Activated CD4-positive, alpha-beta T cell treated with anti-CD3 and anti-CD28 coated beads for 1 hour (primary cell): Measurements from ENCODE around the gene PLD1.
"Not testable (repeated sequence)": the region's sequence is repeated elsewhere in the genome, so short reads cannot be mapped to it uniquely, and the experiment has no call there.

ENCODE experiments used
- DNase-seq: peaks from one replicate; pipeline ENCODE4 v3.0.0-alpha.2; 2020

Gene PLD1

DNA sequence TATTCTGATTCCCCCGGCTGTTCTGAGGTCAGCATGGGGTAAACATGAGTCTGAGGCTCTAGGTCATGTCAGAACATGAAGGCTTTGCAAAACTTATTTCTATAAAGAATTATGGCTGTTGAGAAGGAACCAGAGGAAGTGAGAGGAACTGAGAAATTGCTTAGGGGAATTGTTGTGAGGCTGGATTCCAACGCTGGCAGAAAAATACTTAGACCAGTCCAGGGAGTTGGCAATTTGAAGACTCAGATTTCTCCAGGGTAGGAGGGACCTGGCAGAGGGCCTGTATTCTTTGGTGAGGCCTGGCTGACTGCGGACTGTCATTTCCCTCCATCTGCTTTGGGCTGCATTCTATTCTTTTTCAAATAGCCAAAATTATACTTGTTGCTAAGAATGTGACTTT lies 155.5 kb downstream of the PLD1 start:
- DNase-seq: no peak

DNA sequence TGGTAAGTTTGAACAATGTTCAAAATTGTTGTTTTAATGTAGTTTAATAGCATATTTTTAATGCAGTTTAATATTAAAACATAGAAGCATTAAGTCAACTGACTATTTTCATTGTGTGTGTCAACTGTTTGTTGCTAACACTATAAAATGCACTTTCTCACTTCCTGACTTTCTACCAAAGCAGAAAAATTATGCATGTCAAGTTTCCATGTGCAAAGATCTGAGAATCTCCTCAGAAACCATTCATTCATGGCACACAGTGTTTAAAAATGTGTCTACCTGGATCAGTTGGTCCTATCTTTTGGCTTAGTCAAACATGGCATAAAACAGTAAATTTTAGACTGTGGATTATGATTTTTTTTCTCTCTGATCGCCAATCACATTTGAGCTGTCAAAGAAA lies 156.0 kb downstream of the PLD1 start:
- DNase-seq: no peak

DNA sequence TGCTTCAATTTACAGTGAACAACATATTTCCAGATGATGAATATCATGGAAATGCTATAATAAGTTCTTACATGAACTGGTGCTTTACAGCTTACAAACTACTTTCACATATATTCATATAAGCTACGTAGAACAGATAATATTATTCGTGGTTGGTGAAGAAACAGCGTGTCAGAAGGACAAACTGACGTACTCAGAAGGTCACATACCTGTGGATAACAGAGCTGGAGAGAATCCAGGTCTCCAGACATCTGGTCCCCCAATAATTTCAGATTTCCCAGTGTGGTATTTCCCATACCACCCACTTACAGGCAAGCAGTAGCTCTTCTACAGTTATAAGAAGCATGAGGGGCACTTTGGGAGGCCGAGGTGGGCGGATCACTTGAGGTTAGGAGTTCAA lies 156.6 kb downstream of the PLD1 start:
- no peak for DNase-seq

DNA sequence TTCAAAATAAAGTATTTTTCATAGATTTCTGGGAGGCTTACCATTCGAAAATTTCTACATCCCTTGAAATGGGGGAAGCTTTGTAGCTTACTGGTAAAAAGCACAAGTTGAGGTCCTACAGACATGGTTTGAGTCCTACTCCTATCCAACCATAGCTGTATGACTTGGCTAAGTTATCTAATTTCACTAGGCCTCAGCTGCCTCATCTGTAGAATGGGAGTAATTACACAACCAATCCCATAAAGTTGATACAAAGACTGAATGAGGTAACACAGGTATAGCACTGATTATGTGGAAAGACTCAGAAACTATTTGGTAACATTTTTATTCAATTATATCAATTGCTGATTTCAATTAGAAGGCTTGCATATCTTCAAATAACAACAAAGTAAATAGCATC lies 157.4 kb downstream of the PLD1 start:
- no peak for DNase-seq

DNA sequence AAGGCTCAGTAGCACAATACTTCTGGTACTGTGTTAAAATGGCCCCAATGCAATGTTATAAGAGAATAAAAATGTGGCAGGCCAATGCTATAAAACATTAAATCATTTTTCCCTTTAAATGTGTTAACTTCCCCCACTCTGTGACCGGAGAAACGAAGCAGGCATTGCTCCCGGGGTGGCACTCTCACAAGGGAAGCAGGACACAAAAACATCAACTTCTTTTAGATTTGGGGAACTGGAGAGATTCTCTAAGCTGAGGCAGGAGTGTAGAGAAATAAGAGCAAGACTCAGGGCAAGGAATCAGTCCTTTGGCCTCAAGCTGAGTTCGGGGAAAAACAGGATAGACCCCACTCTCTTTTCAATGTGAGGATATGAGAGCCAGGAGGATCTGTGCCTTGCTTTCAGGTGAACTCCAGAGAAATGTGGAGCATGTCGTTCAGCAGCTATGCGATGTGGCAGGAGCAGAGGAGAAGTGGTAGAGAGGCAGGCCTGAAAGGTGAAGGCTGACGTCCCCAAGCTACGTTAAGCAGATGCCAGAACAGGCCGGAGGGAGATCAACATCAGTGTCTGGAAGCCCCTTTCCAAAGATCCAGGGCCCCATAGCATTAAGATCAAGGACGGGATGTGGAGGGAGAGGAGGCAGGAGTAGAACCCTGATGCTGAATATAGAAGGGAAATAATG lies 160.2 kb downstream of the PLD1 start:
- DNase-seq: no peak

DNA sequence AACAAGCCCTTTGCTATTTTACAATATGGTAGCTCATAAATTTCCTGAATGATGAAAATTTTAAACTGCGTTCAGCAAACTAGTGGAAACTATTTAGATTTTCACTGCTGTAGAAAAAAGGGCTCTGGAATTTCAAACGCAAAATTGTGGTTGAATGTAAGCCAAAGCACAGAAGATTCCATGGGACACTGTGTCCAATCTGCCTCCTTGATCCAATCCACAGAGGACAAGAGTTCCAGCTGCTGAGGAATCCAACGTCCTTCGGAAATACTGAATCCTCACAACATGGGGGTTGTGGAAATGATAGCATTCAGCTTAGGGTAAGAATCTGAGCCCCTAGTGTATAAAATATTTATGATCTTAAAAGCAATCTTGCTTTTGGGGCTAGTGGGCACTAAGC lies 161.0 kb downstream of the PLD1 start:
- no peak for DNase-seq

DNA sequence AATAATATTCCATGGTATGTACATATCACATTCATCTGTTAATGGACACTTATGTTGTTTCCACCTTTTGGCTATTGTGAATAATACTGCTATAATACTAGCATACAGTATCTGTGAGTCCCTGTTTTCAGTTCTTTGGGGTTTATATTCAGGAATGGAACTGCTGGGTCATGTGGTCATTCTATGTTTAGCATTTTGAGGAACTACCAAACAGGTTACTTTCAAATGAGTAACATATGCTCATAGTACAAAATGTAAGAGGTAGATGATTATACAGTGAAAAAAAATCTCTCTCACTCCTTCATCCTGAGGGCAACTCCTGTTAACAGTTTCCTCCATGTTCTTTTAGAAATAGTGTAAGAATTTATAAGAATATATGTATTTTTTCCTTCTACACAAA lies 162.2 kb downstream of the PLD1 start:
- DNase-seq: no peak

DNA sequence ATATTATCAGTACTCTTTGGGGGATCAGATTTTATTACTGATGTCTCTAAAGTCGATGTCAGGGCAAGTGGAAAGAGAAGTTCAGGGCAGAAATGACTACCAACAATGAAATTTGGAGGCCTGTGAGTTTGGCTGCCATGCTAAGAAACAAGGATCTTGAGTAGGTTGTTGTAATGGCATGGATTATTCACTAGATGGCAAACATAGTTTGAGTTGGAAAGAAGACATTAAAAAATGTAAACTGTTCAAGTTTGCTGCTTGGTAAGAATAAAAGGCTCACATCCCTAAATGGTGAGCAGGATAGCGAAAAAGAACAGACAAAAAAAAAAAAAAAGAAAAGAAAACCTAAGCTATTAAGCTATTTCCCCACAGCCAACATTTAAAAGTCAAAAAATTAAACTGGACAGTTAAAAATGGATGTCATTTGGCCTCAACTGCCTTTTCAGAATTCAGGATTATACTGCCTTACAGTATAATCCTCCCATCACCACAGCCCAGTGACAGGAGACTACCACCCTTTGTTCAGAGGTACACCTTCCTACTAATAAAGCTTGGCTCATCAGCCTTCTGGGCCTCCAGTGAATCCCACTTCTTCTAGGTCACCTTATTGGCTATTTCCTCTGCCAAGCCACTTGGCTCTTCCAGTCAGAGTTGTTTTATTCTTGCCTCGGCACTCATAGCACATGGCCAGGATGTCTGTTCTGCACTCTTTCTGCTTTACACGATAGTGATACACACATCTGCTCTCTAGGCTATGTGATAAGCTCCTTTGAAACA lies 163.7 kb downstream of the PLD1 start:
- no peak for DNase-seq

DNA sequence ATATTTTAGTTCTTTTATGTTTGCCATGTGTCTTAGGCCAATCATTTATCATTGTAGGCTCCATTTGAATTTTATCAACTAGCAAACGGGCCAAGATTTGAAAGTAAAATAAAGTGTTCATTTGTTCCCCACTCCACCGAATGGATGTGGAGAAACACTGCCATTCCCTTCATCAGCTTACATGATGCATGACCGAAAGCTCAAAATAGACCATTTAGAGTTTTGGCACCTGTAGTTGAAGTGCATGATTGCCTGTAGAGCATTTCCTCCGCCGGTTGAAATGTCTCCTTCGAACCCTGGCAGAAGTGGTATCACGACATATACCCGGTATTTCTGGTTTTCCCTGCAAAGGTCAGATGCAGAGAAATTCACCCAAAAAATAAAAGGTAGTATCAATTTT lies 165.6 kb downstream of the PLD1 start:
- DNase-seq: no peak

DNA sequence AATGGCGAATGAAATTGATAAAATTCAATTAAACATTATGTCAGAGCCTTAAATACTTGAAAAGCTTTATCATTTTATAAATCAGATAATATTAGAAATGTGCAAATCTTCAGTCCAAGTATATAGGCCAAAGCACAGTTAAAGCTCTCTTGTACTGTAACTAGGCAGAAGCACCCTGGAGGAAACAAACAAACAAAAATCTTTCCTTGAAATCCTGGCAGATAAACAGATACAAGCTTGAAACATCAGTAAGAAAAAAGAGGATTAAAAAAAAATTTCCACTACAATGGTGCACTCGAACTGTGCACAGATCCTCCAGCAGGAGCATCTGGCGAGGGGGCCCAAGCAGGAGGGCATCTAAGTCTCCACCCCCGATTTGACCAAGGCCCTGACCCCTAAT lies 166.6 kb downstream of the PLD1 start:
- no peak for DNase-seq

DNA sequence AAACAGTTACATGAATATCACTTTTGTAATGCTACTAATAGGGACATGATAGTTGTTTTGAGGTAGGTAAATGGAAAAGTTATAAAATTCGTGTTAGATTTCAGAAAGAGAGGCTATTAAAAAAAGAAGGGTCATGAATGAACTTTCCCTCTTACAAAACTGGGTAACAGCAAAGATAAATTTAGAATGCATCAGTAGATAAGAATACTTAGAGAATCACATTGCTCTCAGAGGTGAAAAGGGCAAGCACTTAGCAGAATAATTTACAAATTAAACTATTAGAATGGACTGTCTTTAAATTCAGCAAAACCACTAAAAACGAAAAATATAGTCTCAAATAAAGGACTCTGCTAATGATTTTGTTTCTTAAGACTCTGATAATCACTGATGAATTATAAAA lies 167.2 kb downstream of the PLD1 start:
- DNase-seq: no peak

DNA sequence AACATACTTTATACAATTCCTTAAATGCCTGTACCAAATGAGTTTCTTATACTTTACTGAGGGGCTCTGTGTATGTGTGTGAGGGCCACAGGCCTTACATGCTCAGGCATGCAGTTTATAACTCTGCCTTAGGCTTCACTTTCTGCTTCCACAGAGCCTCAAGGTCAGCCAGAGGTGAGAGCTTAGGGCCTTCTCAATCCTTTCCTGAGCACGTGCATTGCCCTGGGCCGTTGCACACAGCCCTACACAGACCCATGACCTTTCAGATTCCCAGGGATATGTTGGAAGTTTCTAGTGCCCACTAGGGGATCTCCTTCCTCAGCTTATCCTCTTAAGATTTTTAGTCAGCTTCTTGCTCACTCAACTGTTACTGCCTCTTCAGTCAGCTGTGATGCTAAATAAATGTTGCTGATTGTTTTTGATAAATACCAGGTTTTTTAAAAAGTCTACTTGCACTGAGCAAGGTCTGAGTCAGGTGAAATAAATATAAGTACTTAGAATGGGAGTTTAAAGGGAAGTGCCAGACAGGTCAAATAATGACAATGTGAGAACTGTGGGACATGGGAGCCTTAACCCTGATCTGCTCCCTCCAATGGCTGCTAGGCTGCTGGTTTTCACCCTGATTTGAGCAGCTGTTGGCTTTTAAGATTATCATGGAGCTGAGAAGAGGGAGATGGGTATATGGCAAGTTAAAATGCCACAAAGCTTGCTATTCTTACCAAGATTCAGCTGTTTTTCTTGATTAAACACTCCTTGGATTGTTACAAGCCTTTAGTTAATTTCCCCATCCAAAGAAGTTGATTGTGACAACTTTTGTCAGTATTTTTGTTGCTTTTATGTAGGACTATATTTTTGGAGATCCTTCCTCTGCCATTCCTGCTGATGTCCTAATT lies 169.5 kb downstream of the PLD1 start:
- no peak for DNase-seq

DNA sequence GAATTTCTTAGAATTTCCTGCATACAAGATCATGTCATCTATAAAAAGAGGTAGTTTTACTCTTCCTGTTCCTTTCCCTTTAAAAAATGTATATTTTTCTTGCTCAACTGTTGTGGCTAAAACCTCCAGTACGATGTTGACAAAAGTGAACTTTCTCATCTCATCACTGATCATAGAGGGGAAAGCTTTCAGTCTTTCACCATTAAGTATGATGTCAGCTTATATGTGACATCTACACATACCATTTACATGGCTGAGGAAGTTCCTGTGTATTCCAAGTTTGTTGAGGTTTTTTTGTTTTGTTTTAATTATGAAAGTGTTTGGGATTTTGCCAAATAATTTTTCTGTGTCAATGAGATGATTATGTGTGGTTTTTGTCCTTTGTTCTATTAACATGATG lies 173.6 kb downstream of the PLD1 start:
- DNase-seq: no peak

DNA sequence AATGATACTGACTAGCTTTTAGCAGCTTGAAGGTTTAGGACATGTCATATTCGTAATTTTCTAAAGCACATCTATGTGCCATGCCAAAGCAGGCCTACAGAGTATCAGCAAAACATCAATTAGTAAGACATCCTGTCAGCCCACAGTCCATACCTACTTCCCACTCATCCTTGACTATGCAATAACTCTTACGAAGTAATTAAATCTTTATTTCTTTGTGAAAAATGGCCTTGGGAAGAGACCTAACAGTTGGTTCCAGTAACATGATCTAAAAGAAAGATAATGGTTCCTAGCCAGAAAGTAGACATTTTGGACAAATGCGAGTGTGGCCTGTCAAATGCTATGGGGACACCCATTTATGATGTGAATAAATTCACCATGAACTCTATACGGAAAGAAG lies 177.5 kb downstream of the PLD1 start:
- DNase-seq: no peak

DNA sequence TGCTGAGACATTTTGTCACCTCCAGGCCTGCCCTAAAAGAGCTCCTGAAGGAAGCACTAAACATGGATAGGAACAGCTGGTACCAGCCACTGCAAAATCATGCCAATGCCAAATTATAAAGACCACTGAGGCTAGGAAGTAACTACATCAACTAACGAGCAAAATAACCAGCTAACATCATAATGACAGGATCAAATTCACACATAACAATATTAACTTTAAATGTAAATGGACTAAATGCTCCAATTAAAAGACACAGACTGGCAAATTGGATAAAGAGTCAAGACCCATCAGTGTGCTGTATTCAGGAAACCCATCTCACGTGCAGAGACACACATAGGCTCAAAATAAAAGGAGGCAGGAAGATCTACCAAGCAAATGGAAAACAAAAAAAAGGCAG lies 183.5 kb downstream of the PLD1 start:
- DNase-seq: not testable (repeated sequence)

DNA sequence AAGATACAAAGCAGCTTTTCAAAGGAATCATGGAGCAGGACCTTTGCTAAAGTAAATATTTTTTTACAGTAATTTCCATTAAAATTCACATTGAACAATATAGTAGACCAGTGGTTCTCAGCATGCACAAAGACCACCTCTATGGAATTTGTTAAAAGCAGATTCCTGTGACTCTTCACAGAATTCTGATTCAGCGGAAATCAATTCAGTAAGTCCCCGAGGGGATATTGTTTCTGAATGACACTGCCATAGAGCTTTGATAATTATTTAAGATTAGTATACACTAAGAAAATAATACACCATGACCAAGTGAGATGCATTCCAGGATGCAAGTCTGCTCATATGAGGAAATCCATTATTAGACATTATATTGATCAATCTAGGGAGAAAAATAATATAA lies 188.2 kb downstream of the PLD1 start:
- no peak for DNase-seq

DNA sequence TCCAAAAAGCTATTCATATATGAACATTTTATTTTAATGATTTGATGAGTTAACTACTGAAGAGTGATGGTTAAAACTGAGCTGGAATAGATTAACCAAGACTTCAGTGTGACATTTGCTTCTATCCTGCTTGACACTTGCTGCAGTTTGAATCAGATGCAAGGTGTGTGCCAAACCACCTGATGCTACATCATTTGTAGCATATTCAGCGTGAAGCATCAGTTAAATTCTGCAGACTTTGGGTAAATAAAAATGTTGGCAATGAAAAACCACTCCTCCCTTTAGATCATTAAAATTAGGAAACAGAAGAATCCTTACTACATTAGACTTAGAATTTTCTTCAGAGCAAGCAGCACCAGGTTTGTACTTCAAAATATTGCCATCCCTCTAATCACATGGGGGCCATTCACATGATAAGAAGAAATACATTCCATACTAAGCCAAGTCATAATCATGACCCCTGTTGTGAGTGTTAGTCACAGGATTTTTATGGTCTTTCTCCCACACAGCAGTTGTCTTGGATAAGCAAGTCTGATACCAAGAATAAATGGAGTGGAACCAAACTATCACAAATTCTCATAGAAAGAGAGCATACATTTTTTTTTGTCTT lies 189.4 kb downstream of the PLD1 start:
- no peak for DNase-seq

DNA sequence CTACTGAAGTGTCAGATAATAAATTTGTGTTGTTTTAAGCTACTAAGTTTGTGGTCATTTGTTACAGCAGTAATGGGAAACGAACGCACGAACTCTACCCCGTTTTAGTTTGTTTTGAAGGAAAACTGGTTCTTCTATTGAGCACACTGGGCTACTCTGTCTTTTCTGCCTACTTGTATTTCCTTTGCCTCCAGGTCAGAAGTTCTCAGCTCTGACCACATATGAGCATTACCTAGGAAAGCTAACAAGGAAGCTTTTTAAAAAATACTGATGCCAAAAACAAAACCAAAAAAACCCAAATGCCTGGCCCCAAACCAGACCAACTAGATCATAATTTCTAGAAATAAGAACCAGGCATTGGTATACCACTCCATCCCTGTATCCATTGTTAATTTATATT lies 193.5 kb downstream of the PLD1 start:
- no peak for DNase-seq

DNA sequence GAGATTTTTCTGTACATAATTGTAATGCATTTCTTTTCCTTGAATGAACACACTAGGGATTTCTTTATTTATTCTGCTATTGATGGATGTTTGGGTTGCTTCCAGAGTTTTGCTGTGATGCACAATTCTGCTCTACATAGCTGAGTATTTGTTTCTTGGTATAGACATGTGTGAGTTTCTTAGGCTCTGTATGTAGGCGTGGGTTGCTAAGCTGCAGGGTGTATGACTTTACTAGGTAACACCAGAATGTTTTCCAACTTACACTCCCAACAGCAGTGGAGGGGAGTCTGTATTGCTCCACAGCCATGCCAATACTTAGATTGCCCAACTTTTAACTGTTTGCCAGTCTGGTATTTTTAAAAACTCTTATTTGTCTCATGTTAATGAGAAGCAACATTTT lies 194.6 kb downstream of the PLD1 start:
- DNase-seq: no peak

DNA sequence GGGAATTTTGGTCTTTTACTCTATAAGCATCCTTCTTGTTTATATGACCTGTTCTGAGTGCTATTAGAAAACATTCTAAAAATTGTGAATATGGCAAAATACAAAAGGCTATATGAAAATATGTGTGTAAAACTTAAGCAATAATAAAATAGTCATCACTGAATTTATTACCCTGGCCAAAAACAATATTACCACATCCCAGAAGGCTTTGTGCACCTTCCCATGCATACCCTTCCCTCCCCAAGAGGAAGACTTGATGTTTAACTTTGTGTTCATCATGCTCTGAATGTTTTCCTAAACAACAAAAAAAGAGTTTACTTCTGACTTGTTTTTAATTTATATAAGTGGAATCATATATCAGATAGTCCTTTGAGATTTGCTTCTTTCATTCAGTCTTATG lies 195.0 kb downstream of the PLD1 start:
- DNase-seq: no peak

DNA sequence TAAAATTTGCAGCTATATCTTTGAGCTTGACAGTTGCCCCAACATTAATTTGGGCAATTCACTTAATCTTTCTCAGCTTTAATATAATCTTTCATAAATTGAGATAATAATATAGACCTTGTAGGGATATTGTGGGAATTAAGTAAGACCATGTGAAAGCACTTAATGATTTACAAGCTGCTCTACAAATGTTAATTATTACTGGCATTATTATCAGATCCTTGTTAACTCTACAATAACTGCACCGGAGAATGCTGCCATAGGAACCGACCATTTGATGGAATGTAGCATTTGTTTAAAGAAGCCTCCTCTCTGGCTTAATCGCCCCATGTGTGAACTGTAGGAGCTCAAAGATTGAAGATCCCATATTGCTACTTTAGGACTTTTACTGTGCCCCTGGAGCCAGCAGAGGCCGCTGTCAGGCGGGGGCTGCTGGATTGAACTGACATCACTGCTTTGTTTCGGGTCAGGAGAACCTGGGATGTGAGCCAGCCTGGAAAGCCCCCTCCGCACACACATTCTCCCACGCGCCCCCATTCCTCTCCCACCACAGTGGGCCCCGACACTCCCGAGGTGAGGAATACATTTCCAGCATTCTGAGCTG lies 195.9 kb downstream of the PLD1 start:
- DNase-seq: no peak

DNA sequence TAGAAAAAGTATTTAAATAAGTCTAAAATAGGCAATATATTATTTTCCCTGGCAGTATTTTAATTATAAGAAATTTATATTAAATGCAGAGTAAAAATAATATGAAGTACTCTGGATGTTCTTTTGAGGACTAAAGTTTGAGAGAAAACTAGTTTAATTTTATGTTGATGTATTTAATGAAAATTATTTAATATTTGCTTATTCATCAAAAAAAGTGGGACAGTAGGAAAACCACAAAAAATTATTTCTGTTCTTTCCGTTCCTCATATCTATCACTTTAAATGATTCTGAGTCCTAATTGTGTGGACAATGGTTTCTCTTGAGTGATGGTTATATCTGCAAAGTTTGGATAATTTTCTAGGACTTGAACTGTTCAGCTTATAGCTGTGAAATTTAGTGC lies 202.8 kb downstream of the PLD1 start:
- no peak for DNase-seq

DNA sequence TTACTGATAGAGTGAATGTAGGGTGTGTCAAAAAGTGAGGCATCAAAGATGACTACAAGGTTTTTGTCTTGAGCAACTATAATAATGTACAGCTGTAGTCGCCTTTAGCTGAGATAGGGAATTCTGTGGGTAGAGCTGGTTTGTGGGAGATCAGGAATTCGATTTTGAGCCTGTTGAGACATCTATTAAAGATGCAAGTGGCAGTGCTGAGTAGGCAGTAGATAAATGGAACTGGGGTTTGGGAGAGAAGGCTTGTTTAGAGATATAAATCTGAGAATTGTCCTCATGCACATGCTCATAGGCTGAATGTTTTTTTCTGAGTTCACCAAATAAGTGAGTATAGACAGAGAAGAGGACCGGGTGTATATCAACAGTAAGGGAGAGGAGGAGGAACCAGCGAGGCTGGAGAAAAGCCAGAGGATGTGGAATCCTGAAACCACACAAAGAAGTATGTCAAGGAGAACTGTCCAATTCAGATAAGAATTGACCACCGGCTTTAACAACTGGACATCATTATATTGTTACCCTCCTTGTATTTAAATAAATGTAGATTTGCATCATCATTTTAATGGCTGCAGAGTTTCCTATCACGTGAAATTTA lies 204.0 kb downstream of the PLD1 start:
- no peak for DNase-seq
